HG02885 (cell line): ENCODE results near the gene PPP1R3F.
"Not testable (repeated sequence)": the region's sequence is repeated elsewhere in the genome, so short reads cannot be mapped to it uniquely, and the experiment has no call there.

Source experiments
- ATAC-seq: cut with Tn5 transposase; IDR thresholded peaks from one replicate; pipeline ENCODE4 v1.9.1; 2021; ENCODE audit warnings: mild to moderate bottlenecking; ENCODE audit not compliant: unreplicated experiment, poor library complexity

The PPP1R3F gene

DNA sequence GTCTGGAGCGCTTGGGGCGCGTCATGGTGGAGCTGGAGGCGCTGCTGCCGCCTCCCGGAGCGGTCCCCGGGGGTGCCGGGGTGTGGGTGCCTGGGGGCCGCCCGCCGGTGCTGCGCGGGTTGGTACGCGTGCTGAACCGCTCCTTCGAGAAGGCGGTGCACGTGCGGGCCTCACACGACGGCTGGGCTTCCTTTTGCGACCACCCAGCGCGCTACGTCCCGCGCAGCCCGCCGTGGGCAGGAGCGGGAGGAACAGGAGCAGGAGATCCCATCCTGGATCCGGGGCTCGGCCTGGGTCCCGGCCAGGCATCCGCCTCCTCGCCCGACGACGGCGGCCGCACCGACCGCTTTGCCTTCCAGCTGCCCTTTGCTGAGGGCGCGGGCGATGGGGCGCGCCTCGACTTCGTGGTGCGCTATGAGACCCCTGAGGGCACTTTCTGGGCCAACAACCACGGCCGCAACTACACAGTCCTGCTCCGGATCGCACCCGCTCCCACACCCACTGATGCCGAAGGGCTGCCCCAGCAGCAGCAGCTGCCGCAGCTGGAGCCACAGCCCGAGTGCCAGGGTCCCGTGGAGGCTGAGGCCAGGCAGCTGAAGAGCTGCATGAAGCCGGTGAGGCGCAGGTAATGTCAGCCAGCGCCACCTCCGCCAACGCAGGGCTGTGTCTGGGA lies 792 bp downstream of the PPP1R3F start:
- ATAC-seq = no peak

DNA sequence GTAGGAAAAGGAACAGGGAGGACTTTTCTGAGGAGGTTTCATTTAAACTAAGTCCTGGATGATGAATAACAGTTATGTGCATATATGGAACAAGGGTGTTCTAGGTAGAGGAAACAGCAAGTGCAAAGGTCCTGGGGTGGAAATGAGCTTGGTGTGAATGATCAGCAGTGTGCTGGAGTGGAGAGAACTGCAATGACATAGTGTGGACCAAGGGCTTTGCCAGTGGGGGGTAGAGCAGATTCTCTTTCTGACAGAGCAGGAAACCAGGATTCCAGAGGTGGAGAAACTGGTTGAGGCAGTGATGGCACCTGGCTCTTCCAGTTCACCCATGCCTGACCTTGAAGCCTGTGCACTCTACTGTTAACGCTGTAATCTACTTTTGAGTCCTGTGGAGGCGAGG lies 1.7 kb downstream of the PPP1R3F start:
- ATAC-seq = no peak

DNA sequence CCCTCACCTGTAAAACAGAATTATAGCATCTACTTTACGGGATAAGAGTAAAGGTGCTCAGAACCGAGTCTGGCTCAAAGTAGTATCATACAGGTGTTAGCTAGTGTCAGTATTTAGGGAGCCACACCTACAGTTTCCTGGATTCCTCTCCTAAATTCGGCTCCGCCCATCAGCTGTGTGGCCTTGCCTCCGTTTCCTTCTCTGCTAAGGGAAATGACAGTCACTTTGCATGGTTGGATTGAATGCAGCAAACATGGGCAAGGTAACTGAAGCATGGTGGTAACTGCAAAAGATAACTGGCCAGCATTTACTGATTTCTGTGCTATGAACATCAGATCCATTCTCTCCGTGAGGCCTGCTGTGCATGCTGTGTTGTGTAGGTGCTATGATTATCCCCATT lies 2.8 kb downstream of the PPP1R3F start:
- ATAC-seq = no peak

DNA sequence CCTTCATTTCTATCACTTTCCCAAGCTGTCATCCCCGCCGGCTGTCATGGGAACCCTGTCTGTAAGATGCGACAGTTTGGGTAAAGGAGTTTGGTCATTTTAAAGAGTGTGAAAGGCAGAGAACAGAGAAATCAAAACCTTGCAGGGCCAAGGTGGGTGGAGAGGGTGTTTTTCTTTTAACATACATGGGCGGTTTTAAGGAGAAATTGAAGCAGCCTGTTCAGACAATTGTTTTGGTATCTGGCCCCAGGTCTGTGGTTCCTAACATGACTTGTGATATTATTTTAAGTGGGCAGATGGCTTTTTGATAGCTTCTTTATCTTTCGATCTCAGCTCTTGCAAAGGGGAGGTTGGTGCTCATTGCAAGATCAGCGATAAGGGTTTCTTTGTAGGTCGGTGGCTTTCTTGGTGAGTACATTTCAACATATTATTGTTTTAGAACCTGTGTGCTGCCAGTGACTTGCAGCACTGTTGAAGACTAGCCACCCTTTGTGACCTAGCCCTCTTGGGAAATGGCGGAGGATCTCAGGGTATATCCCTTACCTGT lies 3.7 kb downstream of the PPP1R3F start:
- no peak for ATAC-seq

DNA sequence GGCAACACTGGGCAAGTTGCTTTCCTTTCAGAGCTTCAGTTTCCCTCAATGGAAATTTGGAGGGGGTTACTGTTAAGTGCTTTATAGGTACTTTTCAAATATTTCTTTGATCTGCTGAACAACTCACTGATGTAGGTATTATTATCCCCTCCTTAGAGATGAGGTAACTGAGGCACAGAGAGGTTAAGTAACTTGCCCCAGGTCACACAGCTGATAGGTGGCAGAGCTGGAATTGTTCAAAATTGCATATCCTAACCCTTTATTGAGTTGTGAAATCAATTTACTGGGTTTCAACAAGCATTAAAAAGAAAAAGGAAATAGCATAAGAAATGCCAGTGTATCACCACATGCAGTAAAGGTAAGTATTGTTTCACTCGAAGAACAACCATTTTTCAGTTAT lies 6.6 kb downstream of the PPP1R3F start:
- ATAC-seq = no peak

DNA sequence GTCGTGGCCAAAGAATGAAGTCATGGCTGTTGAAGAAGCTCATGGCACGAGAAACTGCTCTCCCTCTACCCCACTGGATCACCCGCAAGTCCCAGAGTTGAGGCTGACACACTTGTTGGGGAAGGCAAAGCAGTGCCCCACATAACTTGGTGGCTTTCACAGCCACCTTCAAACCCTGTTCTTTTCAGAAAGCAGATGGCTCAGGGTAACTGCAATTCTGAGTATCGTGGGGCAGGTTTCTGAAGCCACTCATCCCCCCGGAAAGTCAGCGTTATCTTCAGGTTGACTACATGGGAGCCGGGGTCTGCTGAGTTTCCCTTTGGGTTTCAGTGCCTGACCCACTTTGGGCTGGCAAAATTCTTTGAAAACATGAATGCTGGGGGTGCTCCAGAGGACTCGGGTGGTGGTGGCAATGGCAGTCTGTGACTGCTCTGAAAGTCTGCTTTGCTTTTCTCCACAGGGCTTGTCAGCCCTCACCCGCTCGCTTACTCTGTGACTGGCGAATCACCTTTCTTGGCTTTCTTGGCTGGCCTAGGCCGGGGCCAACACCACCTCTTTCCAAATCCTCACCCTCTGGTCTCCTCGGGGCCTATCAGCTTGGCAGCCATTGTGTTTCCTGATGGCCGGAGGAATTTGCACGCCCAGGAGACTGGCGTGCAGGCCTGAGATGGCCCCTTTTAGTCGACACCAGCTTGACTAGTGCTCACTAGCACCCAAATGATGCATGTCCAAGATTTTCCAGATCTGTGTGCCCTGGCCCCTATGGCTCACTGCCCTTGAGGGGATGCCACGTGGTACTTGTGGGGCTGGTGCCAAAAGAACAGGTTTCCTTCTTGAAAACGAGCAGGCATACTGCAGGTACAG lies 7.3 kb downstream of the PPP1R3F start:
- no peak for ATAC-seq

DNA sequence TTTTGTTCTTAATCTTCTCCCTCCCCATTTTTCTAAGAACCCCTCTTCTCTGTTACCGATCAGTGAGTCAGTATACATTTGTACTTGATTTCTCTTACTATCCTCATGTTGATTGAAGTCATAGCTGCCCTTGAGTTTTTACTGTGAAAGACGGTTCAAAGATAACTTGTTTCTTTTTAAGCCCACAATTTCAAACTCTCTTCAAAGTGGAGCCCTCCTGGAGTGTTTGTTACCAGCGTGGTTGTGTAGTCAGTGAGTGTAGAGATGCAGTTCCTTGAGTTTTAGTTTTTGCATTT lies 7.9 kb downstream of the PPP1R3F start:
- ATAC-seq = no peak

DNA sequence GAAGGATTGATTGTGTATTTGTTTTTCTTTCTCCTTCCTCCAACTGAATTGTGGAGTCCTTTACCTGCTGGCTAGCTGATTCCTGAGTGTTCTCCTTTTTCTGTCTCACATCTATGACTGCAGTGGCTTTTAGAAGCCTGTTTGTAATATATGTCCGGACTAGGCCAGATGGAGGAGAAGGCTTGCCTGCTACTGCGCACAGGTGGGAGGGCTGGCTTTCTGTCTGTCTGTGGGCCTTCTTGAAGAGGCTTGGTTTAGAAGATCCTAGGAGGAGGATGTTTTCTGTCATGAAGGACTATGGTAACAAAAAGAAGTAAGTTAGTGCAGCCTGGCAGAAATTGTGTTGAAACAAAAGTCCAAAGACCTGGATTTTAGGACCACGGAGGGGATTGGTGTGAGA lies 8.5 kb downstream of the PPP1R3F start:
- ATAC-seq = no peak

DNA sequence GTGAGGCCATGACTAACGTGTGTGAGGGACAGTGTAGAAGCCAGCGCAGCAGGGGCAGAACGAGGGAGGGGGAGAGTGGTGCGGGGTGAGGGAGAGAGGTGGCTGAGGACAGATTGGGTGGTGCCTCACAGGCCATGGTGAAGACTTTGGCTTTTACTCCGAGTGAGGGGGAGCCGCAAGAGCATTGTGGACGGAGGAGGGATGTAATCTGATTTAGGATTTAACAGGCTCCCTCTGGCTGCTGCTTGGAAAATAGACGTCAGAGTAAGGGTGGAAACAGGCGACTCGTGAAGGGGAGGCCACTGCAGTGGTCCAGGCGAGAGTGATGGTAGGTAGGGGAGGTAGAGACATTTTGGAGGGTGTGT lies 13.0 kb downstream of the PPP1R3F start:
- no peak for ATAC-seq

DNA sequence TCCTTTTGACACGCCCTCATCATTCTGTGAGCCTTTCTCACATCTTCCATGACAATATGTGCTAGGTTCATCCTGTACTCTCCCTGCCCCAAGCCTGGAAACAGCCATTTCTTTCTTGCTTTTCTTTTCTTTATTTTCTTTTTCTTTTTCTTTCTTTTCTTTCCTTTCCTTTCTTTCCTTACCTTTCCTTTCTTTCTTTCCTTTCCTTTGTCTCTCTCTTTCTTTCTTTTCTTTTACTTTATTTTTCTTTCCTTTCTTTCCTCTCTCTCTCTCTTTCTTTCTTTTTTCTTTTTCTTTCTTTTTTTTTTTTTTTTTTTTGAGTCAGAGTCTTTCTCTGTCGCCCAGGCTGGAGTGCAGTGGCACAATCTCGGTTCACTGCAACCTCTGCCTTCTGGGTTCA lies 14.6 kb downstream of the PPP1R3F start:
- no peak for ATAC-seq

DNA sequence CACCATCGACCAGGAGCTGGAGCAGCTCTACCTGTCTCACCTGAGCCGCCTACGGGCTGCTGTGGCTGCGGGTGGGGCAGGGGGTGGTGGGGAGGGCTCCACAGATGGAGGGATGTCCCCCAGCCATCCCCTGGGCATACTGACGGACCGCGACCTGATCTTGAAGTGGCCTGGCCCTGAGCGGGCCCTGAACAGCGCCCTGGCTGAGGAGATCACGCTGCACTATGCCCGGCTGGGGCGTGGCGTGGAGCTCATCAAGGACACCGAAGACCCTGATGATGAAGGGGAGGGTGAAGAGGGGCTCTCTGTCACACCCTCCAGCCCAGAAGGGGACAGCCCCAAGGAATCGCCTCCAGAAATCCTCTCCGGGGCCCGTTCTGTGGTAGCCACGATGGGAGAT lies 16.5 kb downstream of the PPP1R3F start:
- ATAC-seq = no peak

DNA sequence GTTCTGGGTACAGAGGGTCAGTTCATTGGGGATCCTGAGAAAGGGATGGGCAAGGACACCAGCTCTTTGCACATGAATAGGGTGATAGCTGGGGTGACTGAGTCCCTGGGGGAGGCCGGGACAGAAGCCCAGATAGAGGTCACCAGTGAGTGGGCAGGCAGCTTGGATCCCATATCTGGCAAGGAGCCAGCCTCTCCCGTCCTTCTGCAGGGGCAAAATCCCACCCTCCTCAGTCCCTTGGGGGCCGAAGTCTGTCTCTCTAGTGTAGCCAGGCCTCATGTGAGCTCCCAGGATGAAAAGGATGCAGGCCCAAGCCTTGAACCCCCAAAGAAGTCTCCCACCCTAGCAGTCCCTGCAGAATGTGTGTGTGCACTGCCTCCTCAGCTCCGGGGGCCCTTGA lies 17.0 kb downstream of the PPP1R3F start:
- ATAC-seq = no peak

DNA sequence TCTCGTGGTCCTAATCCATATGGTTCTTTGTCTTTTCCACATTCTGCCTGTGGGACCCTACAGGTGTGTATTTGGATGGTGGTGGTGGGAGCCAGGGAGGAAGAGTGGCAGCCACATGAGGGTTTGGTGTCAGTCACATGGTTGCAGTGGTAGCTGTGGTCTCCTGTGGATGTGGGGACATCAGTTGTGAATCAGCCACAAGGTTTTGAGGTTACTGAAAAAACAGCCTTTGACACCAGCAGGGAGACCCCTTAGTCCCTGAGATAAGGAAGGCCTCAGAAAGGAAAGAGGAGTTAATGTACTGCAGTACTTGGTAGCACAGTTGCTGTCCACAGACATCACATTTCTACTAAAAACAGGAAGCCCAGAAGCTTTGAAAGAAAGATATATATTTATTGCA lies 18.1 kb downstream of the PPP1R3F start:
- no peak for ATAC-seq

DNA sequence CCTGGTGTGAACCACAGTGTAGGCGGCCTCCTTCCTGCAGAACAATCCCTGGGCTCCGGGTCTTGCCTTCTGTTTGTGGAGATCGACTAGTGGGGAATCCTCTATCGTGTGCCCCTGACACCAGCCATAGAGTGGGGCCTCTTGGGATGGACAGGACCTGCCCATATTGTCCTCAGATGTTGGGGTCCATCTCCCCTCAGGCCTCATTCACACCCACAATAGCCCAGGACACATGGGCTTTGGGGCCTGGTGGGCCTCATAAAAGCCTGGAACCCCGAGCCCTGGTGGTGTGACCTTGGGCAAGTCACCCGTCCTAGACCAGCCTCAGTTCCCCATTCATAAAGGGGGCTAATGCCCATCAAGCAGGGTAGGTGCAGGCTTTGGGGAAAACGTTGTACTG lies 20.6 kb downstream of the PPP1R3F start:
- no peak for ATAC-seq

DNA sequence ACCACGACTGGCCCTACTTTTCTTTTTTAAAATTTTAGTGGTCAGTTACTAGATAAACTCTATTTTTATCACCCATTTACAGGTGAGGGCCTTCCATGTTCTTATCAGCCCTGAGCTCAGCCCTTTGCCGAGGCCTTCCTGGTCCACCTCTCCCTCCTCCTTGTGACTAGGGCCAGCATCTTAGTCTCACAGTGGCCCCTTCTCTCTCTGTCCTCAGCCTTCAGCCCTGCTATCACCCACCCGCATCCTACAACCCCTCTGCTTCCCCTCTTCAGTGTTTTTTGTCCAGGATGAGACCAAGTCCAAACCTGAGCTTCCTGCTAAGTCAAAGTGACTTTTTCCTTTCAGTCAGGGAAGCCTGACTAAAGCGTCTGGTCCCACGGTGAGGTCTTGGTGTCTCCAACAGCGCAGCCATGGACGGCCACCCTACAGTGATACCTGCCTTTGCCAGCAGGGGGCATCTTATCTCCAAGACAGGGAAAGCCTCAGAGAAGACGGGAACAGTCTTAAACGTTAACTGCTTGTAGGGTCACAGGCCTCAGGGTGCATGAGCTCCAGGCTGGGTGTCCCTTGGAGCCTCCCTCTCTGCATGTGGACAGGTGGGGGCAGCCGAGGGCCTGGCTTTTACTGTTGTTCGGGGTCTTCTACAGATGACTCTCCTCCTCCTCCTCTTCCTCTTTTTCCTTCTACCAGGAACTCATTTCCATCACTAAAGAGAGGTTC lies 22.2 kb downstream of the PPP1R3F start:
- ATAC-seq = peak; percentile 76

DNA sequence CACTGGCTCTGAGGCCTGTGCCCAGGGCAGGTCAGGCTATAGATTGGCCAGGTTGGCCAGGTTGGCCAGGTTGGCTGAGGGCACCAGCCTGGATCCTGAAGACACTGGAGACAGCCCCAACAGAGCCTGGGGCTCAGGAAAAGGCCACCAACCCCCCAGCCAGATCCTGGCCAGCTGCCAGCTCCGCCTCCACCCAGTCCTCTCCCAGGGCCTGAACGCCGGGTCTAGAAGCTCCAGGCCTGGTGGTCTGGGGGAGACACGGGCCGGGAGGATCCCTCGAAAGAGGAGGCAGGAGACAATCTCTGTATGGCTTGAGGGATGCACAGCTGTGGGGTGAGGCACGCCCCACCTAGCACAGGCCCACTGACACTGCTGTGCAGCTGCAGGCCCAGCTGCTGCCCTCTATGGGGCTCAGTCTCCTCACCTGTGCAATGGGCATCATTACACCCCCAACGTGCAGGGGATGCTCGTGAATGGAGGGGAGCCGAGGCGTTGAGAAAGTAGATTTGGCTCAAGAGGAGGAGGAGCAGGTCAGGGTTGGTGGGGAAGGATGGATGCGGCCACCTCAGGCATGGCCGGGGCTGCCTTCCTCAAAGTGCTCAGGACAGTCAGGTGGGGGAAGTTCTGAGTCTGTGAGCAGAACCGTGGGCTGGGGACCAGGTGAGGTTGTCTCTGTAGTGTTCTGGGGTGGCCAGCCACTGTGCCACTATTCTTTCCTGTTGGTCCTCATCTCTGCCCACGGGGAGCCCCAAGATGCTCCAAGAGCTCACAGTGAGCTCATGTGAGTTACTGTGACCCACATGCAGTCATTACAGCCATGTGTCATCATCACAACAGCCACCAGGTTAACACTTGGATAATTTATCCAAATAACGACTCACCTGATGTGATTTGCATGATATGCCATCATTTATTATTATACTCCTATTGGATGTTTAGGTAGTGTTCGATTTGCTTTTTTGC lies 23.1 kb downstream of the PPP1R3F start:
- ATAC-seq = no peak

DNA sequence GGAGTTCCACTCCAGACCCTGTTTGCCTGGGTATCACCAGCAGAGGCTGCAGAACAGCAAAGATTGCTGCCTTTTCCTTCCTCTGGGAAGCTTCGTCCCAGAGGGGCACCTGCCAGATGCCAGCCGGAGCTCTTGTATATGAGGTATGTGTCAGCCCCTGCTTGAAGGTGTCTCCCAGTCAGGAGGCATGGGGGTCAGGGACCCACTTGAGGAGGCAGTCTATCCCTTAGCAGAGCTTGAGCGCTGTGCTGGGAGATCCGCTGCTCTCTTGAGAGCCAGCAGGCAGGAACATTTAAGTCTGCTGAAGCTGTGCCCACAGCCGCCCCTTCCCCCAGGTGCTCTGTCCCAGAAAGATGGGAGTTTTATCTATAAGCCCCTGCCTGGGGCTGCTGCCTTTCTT lies 29.7 kb downstream of the PPP1R3F start:
- ATAC-seq = not testable (repeated sequence)

DNA sequence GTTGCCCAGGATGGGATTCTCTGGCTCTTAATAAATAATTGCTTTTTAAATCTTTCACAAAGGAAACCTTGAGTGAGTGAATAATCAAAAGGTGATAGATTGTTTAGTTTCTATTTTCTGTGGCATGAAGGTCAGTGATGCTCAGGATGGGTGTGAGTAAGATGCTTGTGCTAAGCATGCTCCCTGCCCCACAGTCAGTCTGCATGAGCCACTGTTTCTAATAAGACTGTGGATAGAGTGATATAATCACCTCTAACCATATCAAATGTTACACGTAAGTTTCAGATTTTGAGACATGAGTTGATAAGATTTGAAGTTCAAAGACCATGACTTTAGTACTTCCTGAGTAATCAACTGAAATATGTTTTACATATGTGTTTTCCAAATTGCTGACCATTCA lies 31.1 kb downstream of the PPP1R3F start:
- ATAC-seq = no peak

DNA sequence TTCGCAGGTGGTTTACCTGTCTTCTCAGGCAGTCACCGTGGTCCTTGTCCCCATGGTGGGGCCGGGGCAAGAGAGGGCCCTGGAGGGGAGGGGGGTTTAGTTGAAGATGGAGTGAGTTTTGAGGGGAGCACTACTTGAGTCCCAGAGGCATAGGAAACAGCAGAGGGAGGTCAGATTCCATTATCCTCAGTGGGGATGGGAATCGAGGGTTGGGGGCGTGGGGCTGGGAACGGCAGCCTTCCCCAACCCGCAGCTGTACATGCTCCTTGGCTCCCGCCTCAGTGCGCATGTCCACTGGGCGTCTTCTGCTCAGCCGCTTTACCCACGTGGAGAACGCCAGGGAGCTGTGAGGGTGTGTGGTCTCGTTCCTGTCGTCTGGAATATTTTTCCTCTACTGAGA lies 33.8 kb downstream of the PPP1R3F start, which contains the start of gene GAGE10:
TSS of gene GAGE10 (plus strand) at position 301 of the 400 bp plus-strand sequence. CDS start 1,214 bp downstream, outside the sequence.
- no peak for ATAC-seq

DNA sequence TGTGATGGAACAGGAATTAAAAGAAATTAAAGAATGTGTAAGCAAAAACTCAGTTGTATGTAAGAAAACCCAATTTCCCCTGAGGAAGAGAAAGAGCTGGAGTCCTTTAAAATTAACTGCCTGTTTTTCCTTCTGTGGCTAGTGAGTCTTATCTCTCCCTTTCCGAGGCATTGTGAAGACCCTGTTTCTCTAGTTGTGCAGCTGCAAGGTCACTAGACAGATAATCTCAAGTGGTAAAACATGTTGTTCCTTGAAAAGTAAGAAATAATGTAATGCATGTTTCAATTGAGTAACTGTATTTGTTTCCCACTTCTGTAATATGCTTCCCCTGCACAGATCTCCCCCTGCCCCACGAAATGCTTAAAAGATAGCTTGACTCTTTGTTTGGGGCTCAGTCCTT lies 38.2 kb downstream of the PPP1R3F start:
- ATAC-seq = not testable (repeated sequence)
